Activated naive CD4-positive, alpha-beta T cell treated with anti-CD3 and anti-CD28 coated beads, Interleukin-2, amount 50 U/mL, for 24 hours (primary cell): ENCODE measurements around the gene ROR1.

Source experiments
- H3K27ac Mint-ChIP-seq: one replicate; pipeline ENCODE4 v1.8.0; 2021; ENCODE audit warnings: mild to moderate bottlenecking, mixed read lengths
- H3K27me3 Mint-ChIP-seq: one replicate; pipeline ENCODE4 v1.8.0; 2021; ENCODE audit warnings: mixed read lengths
- H3K36me3 Mint-ChIP-seq: one replicate; pipeline ENCODE4 v1.8.0; 2021; ENCODE audit warnings: mixed read lengths
- H3K4me1 Mint-ChIP-seq: one replicate; pipeline ENCODE4 v1.8.0; 2021; ENCODE audit warnings: mixed read lengths
- H3K4me3 Mint-ChIP-seq: one replicate; pipeline ENCODE4 v1.8.0; 2021; ENCODE audit warnings: mild to moderate bottlenecking, mixed read lengths
- H3K9me3 Mint-ChIP-seq: one replicate; pipeline ENCODE4 v1.8.0; 2021; ENCODE audit warnings: mixed read lengths

ROR1 gene

DNA sequence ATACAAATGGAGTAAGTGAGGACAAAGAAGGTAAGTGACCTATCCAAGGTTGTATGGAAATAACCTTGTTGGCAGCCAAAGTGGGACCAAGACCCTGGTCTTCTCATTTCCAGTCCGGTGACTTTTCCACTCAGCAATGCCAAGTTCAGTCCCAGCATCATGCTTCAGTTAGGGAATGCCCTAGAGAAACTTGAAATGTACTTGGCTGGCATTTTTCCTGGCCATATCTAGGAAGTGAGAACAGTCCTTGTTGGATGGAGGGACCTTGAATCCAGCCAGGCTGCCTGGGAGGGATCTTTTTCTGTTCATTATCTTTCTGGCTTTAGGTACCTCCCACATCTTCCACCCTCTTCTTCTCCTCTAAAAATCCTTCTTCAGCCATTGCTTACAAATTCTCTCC, 352.8 kb downstream of the ROR1 start:
- H3K9me3 Mint-ChIP-seq, result no peaks in the 10 kb centered on the region
- no peaks in the 10 kb centered on the region for H3K36me3 Mint-ChIP-seq
- no peaks in the 10 kb centered on the region for H3K4me1 Mint-ChIP-seq
- no peak overlapping the region for H3K4me3 Mint-ChIP-seq
- H3K27me3 Mint-ChIP-seq, result peaks cover 4% of the 10 kb centered on the region
- no peak overlapping the region for H3K27ac Mint-ChIP-seq

DNA sequence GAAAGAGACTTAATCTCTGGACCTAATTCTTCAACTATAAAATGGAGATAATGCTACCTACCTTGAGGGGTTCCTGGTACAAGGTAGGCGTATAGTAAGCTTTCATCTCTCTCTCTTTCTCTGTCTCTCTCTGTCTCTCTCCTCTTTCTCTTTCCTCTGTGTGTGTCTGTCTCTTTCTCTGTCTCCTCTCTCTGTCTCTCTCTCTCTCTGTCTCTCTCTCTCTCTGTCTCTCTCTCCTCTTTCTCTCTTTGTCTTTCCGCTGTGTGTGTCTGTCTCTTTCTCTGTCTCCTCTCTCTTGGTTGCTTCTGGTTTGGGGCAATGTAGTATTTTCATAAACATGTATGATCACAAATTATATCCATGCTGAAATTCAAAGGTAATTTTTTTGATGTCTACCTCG, 353.5 kb downstream of the ROR1 start:
- Mint-ChIP-seq H3K9me3 (no peaks in the 10 kb centered on the region), H3K4me1 (no peaks in the 10 kb centered on the region), H3K27me3 (peaks cover 4% of the 10 kb centered on the region), H3K36me3 (no peaks in the 10 kb centered on the region), H3K27ac (no peak overlapping the region), H3K4me3 (no peak overlapping the region)

DNA sequence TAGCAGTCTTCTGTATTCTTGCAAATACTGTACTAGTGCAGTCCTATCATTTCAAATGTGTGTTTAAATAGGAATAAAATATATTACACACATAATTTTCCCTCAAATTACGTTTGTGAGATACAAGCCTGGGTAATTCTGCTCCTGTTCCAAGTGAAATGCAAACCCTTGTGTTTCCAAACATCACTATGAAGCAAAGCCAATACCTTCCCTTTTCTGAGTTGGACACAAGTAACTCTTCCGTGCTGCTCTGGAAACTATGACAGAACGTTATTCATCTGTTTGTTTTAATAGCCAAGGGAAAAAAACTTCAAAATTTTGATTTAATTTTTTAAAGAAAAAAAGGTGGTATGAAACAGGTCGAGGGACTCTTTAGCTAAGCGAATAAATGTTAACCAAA, 355.9 kb downstream of the ROR1 start:
- no peak overlapping the region for H3K27ac Mint-ChIP-seq
- no peaks in the 10 kb centered on the region for H3K4me1 Mint-ChIP-seq
- no peaks in the 10 kb centered on the region for H3K27me3 Mint-ChIP-seq
- H3K36me3 Mint-ChIP-seq, result no peaks in the 10 kb centered on the region
- no peaks in the 10 kb centered on the region for H3K9me3 Mint-ChIP-seq
- H3K4me3 Mint-ChIP-seq, result no peak overlapping the region

DNA sequence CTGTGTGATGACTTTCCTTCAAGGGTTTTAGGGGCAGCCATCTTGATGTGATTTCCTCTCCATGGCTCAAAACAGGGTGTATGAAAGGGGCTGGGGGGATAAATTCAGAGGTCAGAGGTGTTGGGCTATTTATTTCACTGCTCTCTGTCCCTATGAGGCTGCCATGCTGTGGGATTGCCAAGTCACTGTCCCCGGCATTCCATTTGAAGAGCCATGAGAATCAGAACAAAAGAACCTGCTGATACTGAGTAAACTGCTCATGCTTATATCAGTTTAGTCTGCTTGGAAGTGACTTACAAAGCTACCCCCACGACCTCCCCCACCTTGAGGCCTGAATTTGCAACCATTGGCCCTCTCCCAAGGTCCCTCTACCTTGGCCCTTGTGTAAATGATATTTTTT, 357.3 kb downstream of the ROR1 start:
- Mint-ChIP-seq H3K27ac (no peak overlapping the region), H3K9me3 (no peaks in the 10 kb centered on the region), H3K27me3 (no peaks in the 10 kb centered on the region), H3K4me1 (no peaks in the 10 kb centered on the region), H3K36me3 (no peaks in the 10 kb centered on the region), H3K4me3 (no peak overlapping the region)

DNA sequence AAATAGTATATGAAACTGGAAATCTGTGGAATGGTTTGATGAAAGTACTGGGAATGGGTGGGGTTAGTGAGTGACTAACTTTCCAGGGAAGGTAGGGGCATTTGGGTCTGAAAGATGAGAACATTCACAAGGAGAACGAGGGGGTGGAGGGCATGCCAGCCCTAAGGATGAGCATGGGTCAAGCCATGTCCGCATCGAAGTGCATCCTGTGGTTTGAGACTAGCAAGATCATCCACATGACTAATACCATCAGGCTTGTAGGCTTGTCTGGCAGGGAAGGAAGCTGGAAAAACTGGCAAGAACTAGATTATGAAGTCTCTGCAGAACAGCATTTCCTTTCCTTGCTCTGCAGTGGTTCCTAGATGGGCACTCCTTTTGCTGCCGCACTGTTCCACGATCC, 359.2 kb downstream of the ROR1 start:
- no peaks in the 10 kb centered on the region for H3K4me1 Mint-ChIP-seq
- no peak overlapping the region for H3K4me3 Mint-ChIP-seq

DNA sequence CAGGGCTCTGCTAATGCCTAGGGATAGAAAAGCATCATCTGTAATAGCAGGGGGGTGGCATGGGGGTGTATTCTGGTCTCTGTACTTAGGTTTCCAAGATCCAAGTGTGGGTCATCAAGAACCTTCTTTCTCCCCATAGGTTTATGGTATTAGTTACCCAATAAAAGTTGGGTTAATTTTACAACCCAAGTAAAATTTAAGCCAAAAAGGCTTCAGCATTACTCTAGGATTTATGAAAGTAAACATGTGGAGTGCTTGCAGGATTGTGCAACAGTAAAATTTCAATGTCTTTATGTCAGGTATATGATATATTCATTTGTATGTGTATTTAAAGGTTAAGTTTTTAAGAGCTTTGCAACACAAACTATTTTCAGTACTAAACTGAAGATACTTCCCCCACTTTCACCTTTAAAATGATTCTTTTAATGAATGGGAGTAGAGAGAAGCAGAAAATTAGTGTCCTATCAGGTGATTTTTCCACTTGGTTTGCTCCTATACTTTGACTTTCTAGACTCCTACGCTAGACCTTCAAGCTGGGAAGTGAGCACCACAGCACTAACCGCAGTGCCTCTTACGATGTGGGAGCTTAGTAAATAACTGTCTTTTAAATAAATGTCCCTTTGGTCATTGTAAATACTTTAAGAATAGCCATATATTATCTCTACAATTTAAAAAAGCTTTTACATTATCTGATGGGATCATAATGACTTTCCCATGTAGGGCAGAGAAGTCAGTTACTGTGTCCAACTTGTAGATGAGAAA, 361.8 kb downstream of the ROR1 start:
- Mint-ChIP-seq H3K27me3 (peaks cover 3% of the 10 kb centered on the region), H3K9me3 (no peaks in the 10 kb centered on the region), H3K36me3 (no peaks in the 10 kb centered on the region), H3K4me3 (no peak overlapping the region), H3K4me1 (no peaks in the 10 kb centered on the region), H3K27ac (no peak overlapping the region)

More for the DNA sequence above, 359.2 kb downstream of the ROR1 start:
- no peaks in the 10 kb centered on the region for H3K9me3 Mint-ChIP-seq
- peaks cover 3% of the 10 kb centered on the region for H3K27me3 Mint-ChIP-seq
- no peaks in the 10 kb centered on the region for H3K36me3 Mint-ChIP-seq
- H3K27ac Mint-ChIP-seq, result no peak overlapping the region

DNA sequence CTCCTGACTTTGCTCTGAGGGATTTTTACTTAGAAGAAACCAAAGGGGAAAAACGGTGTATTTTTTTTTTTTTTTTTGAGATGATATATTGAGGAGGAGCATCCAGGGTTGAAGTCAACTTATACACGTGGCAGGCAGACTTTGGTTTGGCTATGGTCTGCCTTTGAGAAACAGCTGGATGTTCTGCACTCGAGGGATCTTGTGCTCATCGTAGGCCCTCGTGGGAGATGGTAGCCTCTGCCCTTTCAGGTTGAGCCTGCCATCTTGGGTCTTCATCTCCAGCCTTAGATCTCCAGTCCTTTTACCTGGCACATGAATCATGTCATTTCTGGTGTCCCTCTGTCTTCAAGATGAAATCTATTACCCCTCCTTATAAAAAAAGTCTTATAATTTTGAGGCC, 362.5 kb downstream of the ROR1 start:
- no peaks in the 10 kb centered on the region for H3K9me3 Mint-ChIP-seq
- H3K27me3 Mint-ChIP-seq, result peaks cover 3% of the 10 kb centered on the region
- H3K4me1 Mint-ChIP-seq, result no peaks in the 10 kb centered on the region
- H3K27ac Mint-ChIP-seq, result no peak overlapping the region
- H3K4me3 Mint-ChIP-seq, result no peak overlapping the region
- no peaks in the 10 kb centered on the region for H3K36me3 Mint-ChIP-seq

DNA sequence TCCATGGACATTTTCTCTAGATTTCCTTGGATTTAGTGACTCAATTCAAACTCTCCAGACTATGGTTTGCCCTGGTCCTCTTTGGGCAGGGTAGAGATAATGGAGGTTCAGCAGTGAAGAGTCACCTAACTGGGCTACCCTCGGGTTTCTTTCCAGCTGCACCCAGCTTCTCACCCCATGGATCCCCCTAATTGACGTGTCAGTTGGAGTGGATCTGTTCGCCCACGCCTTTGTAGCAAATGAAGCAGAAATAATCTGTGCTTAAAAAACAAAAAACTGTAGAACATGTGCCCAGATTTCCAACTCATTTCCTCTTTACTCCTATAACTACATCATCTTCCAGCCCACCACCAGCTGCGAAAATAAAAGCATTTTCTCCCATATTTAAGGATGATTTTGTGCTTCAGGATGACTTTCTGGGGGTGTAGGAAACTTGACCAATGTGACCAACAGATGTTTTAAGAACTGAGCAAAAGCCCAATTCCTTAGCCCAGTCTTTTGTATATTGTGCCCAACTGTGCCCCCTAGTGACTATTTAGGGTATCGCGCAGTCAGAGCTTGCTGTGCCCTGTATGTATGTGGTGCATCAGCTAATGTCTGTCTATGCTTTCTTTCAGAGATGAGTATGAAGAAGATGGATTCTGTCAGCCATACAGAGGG, 363.1 kb downstream of the ROR1 start:
- H3K36me3 Mint-ChIP-seq, result no peaks in the 10 kb centered on the region
- H3K9me3 Mint-ChIP-seq, result no peaks in the 10 kb centered on the region
- no peak overlapping the region for H3K27ac Mint-ChIP-seq
- H3K4me3 Mint-ChIP-seq, result no peak overlapping the region
- H3K4me1 Mint-ChIP-seq, result no peaks in the 10 kb centered on the region
- peaks cover 3% of the 10 kb centered on the region for H3K27me3 Mint-ChIP-seq

DNA sequence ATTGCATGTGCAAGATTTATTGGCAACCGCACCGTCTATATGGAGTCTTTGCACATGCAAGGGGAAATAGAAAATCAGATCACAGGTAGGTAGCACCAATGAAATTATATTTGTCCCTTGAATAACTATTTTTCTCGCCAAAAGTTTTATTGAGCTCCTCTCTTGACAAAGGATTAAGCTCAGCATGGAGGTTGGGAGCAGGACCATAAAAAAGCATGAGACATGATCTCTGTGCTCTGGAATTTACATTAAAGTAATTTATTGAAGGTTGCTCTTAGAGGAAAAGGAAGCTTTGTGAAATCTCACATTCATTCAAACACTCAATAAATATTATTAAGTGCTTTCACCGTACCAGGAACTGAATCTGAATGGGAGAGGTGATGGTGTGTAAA, 363.6 kb downstream of the ROR1 start:
- H3K4me3 Mint-ChIP-seq, result no peak overlapping the region

DNA sequence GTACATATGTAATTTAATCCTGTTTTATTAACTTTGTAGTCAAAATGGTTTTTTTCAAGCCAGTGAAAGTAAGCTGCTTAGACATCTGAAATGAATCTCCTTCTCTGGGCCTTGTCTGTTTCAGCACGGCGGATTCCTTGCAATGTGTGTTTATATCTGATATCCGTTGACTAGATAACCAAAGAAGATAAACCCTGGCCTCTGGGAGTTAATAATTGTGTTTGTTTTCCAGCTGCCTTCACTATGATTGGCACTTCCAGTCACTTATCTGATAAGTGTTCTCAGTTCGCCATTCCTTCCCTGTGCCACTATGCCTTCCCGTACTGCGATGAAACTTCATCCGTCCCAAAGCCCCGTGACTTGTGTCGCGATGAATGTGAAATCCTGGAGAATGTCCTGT, 366.1 kb downstream of the ROR1 start:
- Mint-ChIP-seq H3K4me1 (no peaks in the 10 kb centered on the region), H3K9me3 (no peaks in the 10 kb centered on the region), H3K27me3 (peaks cover 3% of the 10 kb centered on the region), H3K36me3 (no peaks in the 10 kb centered on the region), H3K27ac (no peak overlapping the region), H3K4me3 (no peak overlapping the region)

More for the DNA sequence above, 363.6 kb downstream of the ROR1 start:
- no peaks in the 10 kb centered on the region for H3K4me1 Mint-ChIP-seq
- H3K27ac Mint-ChIP-seq, result no peak overlapping the region
- peaks cover 3% of the 10 kb centered on the region for H3K27me3 Mint-ChIP-seq
- H3K36me3 Mint-ChIP-seq, result no peaks in the 10 kb centered on the region
- H3K9me3 Mint-ChIP-seq, result no peaks in the 10 kb centered on the region

DNA sequence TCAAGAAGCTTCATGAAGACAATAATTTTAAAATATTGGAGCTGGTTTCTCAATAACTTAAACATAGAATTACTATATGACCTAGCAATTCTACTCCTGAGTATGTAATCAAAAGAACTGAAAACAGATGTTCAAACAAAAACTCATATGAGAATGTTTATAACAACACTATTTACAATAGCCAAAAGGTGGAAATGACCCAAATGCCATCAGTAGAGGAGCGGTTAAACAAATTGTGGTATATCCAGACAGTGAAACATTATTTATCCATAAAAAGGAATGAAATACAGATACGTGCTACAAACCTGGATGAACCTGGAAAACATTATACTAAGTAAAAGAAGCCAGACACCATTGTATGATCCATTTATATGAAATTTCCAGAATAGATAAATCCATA, 366.8 kb downstream of the ROR1 start:
- no peaks in the 10 kb centered on the region for H3K4me1 Mint-ChIP-seq
- H3K4me3 Mint-ChIP-seq, result no peak overlapping the region
- H3K9me3 Mint-ChIP-seq, result no peaks in the 10 kb centered on the region
- H3K27ac Mint-ChIP-seq, result no peak overlapping the region
- H3K36me3 Mint-ChIP-seq, result no peaks in the 10 kb centered on the region
- H3K27me3 Mint-ChIP-seq, result peaks cover 3% of the 10 kb centered on the region

DNA sequence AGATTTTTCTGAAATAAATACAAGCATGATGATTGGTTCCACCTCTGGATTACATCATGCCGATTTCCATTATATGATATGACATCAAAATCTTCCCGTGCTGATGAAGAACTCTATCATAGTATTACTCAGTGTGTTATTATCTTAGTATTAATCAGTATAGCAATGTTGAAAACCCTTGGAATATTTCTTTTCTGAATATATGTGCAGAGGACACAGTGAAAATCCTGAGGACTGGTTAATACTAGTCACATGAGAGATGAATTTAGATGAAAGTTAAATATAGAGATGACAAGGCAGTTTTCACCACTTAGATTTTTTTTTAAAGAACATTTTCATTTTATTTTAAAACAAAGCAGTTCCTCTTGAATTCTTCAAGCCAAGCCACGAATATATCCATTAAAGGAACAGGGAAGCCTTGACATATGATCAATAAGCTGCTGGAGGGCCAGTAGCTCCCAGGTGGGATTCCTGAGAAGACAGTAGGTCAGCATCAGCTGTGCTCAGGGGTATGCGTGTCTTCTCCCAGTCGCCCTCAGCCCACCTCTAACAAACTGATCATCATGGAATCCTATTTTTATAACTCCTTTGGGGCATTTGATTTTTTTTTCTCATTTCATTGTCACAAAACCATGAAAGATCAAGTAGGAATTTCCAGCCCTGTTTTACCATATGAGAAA, 373.4 kb downstream of the ROR1 start:
- peaks cover 5% of the 10 kb centered on the region for H3K27me3 Mint-ChIP-seq
- H3K27ac Mint-ChIP-seq, result no peak overlapping the region
- no peaks in the 10 kb centered on the region for H3K9me3 Mint-ChIP-seq
- H3K4me1 Mint-ChIP-seq, result no peaks in the 10 kb centered on the region
- no peak overlapping the region for H3K4me3 Mint-ChIP-seq
- H3K36me3 Mint-ChIP-seq, result no peaks in the 10 kb centered on the region

DNA sequence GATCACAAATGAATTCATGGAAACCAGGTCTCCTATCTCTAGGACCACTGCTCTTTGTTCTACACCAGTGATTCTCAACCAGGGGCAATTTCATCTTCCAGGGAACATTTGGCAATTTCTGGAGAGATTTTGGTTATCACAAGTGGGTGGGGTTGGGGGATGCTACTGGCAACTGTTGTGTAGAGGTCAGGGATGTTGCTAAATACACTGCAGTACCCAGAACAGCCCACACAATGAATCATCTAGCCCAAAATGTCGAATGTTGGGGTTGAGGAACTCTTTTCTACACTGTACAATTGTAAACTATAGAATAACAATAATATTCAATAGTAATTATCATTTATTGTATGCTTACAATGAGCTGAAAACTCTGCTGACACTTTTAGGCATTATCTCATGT, 373.9 kb downstream of the ROR1 start:
- Mint-ChIP-seq H3K4me3 (no peak overlapping the region), H3K9me3 (no peaks in the 10 kb centered on the region), H3K4me1 (no peaks in the 10 kb centered on the region), H3K27ac (no peak overlapping the region), H3K27me3 (peaks cover 5% of the 10 kb centered on the region), H3K36me3 (no peaks in the 10 kb centered on the region)

DNA sequence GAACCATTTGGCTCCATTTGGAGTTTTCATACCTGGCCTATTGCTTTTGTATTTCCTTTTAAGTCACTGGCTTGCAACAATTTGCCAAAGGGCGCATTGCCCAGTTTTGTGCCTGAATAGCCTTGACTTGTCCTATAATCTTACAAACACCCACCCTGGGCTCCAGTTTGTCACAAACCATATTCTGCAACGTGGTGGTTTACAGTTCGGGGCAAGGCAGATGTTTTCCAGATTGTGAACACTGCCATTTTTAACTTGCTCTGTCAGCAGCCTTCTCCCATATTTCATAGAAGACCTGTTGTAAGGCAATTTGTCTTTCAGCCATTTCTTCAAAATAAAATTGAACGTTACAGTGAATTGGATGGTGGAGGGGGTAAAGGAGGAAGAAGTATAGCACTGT, 376.4 kb downstream of the ROR1 start:
- no peak overlapping the region for H3K27ac Mint-ChIP-seq
- no peaks in the 10 kb centered on the region for H3K4me1 Mint-ChIP-seq
- H3K4me3 Mint-ChIP-seq, result no peak overlapping the region
- no peaks in the 10 kb centered on the region for H3K9me3 Mint-ChIP-seq
- H3K27me3 Mint-ChIP-seq, result peaks cover 5% of the 10 kb centered on the region
- H3K36me3 Mint-ChIP-seq, result no peaks in the 10 kb centered on the region

DNA sequence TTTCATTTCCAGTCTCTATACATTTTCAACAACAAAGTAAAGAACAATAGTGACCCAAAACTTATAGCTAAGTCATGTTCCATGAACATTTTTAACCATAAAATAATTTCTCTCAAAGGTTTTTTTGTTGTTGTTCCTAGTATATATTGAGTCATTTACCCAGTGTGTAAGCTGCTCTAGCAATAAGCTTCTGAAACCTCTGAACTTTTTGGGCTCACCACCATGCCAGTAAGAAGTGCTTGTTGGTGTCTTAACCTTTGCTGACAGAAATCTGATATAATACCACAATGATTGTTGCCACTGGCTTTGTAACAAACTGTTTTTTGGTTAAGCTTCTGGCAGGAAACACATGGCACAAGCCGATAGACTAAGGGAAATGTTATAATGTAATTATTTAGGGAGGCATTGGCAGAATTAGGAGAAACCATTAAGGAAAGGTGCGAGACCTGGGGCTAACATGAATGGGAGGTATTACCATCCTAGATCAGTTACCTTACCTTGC, 377.0 kb downstream of the ROR1 start:
- H3K27me3 Mint-ChIP-seq, result peaks cover 5% of the 10 kb centered on the region
- H3K4me1 Mint-ChIP-seq, result no peaks in the 10 kb centered on the region
- no peaks in the 10 kb centered on the region for H3K36me3 Mint-ChIP-seq
- H3K27ac Mint-ChIP-seq, result no peak overlapping the region
- no peaks in the 10 kb centered on the region for H3K9me3 Mint-ChIP-seq
- no peak overlapping the region for H3K4me3 Mint-ChIP-seq

DNA sequence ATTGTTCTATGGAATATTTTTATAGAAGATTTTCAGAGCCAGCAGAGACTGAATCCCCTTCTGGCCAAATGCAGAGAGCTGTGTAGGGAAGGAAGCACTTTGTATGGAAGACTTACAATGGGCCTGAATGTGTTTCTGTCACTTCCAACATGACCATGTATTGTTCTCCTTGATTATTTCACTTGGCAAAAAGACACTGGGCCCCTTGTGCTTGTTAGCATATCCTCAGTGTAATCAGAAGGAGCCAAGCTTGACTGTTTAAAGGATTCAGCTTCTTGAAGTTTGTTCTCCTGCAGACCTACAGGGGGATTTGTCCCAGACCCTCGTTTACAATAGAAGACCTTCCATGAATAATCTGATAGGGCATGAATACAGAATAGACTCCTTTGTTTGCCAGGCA, 381.5 kb downstream of the ROR1 start:
- Mint-ChIP-seq H3K27ac (no peak overlapping the region), H3K9me3 (no peaks in the 10 kb centered on the region), H3K27me3 (peaks cover 12% of the 10 kb centered on the region), H3K4me3 (no peak overlapping the region), H3K4me1 (no peaks in the 10 kb centered on the region), H3K36me3 (no peaks in the 10 kb centered on the region)
